OCI-LY7 (cell line): ENCODE results near the gene GPR132. TPM values are rescaled to one million over a fixed set of nuclear protein-coding genes. Genes with fewer than 3 reads are reported as not detected.

Source experiments
- BruUV-seq: library from RNA; stranded (reverse); fragments of 400-500 nt; replicated peaks from 2 replicates; lab custom pipeline; 2021; lab: Mats Ljungman, UMichigan
- CTCF ChIA-PET: fragments of 300-600 bp; sonication (Branson Sonifier 250); formaldehyde crosslinking; loops from one replicate; lab custom pipeline; 2022; ENCODE audit warnings: antibody characterized with exemption; ENCODE audit not compliant: unreplicated experiment; lab: Charles Lee
- POLR2A ChIA-PET: fragments of 300-600 bp; sonication (Branson Sonifier 250); formaldehyde crosslinking; loops from one replicate; lab custom pipeline; 2022; ENCODE audit warnings: antibody characterized with exemption; lab: Charles Lee
- DNase-seq: peaks from one replicate; pipeline ENCODE4 v3.0.0-alpha.2; 2015; ENCODE audit warnings: low spot score
- H2AFZ ChIP-seq: fragments of 200-600 bp; sonication (generic), shearing (Covaris generic); 2 replicates; pipeline ENCODE4 v1.6.1; 2014; ENCODE audit warnings: mild to moderate bottlenecking, antibody characterized with exemption, low read length, moderate library complexity
- H3K27ac ChIP-seq: fragments of 200-600 bp; sonication (generic); 2 replicates; pipeline ENCODE4 v1.5.1; 2014; ENCODE audit warnings: mixed run types, low read depth, mild to moderate bottlenecking, moderate library complexity, low read length, inconsistent platforms; ENCODE audit not compliant: poor library complexity, severe bottlenecking
- H3K36me3 ChIP-seq: fragments of 200-600 bp; sonication (generic); 2 replicates; pipeline ENCODE4 v1.6.1; 2014; ENCODE audit warnings: mild to moderate bottlenecking, antibody characterized with exemption, low read length, moderate library complexity, mixed read lengths; ENCODE audit not compliant: insufficient read depth
- H3K4me1 ChIP-seq: fragments of 200-600 bp; sonication (generic); 2 replicates; pipeline ENCODE4 v1.5.1; 2014; ENCODE audit warnings: mild to moderate bottlenecking, low read length; ENCODE audit not compliant: insufficient read depth, poor library complexity, severe bottlenecking
- H3K4me2 ChIP-seq: fragments of 200-600 bp; sonication (generic); 2 replicates; pipeline ENCODE4 v1.6.1; 2014; ENCODE audit warnings: mild to moderate bottlenecking, low read length
- H3K4me3 ChIP-seq: fragments of 200-600 bp; sonication (generic); 2 replicates; pipeline ENCODE4 v1.5.1; 2014; ENCODE audit warnings: mild to moderate bottlenecking, low read depth, low read length; ENCODE audit not compliant: poor library complexity, severe bottlenecking
- H3K79me2 ChIP-seq: fragments of 200-600 bp; sonication (generic); 2 replicates; pipeline ENCODE4 v1.6.1; 2016; ENCODE audit warnings: low read depth, mild to moderate bottlenecking, low read length, moderate library complexity, mixed read lengths; ENCODE audit not compliant: insufficient read depth
- H3K9me2 ChIP-seq: fragments of 200-600 bp; sonication (generic); 2 replicates; pipeline ENCODE4 v1.6.1; 2016; ENCODE audit warnings: mild to moderate bottlenecking, low read length, mixed read lengths; ENCODE audit not compliant: insufficient read depth
- H3K9me3 ChIP-seq: fragments of 200-600 bp; sonication (generic); 2 replicates; pipeline ENCODE4 v1.6.1; 2014; ENCODE audit warnings: mild to moderate bottlenecking, mixed run types, low read length, mixed read lengths
- H4K20me1 ChIP-seq: fragments of 200-600 bp; sonication (generic); 2 replicates; pipeline ENCODE4 v1.6.1; 2014; ENCODE audit warnings: mild to moderate bottlenecking, antibody characterized with exemption, low read length, moderate library complexity, mixed read lengths; ENCODE audit not compliant: insufficient read depth
- EZH2phosphoT487 ChIP-seq: fragments of 200-600 bp; sonication (generic); IDR thresholded peaks from 2 replicates; pipeline ENCODE4 v1.6.1; 2018; ENCODE audit warnings: low read depth, borderline replicate concordance, mild to moderate bottlenecking, mixed run types, antibody characterized with exemption, low read length, moderate library complexity, mixed read lengths
- intact Hi-C: fragments of 100-400 bp; cut with micrococcal nuclease; formaldehyde crosslinking; loops from one replicate; pipeline ENCODE4 v1.10.0; 2022; ENCODE audit not compliant: unreplicated experiment
- total RNA-seq, 2 experiments: library from RNA; depleted of rRNA in 1 of 2; stranded (reverse); fragments of >200 nt in 1 of 2; shearing (Covaris generic) in 1 of 2; gene quantifications; 2 replicates each; pipeline ENCODE4 v1.2.3, GENCODE V29; 2014 to 2022
- TF ChIP-seq, protein P1 (sequence below): fragments of 200-600 bp; sonication (generic); conservative IDR thresholded peaks from 2 replicates; pipeline ENCODE4 v1.5.1; 2014; ENCODE audit warnings: mild to moderate bottlenecking, antibody characterized with exemption, low read length, moderate library complexity, mixed read lengths

The GPR132 gene
- total RNA-seq, 2 experiments from 2014 or later, result 1.0 to 3.0 TPM

DNA sequence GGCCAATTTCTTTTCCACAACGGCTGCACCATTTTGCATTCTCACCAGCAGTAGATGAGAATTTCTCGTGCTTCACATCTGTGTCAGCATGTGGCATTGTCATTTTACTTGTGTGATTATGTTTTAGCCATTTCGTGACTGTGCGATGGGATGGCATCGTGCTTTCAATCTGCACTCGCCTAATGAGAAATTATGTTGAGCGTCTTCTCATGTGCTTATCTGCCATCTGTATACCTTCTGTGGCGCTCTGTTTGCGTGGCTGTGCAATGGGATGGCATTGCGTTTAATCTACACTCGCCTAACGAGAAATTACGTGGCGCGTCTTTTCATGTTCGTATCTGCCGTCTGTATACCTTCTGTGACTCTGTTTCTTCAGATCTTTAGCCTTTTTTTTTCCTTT is 14.9 kb upstream of the GPR132 start:
- Histone ChIP-seq H3K4me3 (no peak overlapping the region), H3K4me2 (no peak overlapping the region), H3K9me2 (no peaks in the 10 kb centered on the region), H3K79me2 (no peaks in the 10 kb centered on the region), H2AFZ (no peak overlapping the region), H4K20me1 (no peaks in the 10 kb centered on the region), H3K36me3 (no peaks in the 10 kb centered on the region), H3K4me1 (no peaks in the 10 kb centered on the region), H3K27ac (no peak overlapping the region), H3K9me3 (no peaks in the 10 kb centered on the region)
- ChIA-PET POLR2A (no interaction called here), CTCF (no interaction called here)
- BruUV-seq, result no TSS peak
- intact Hi-C loops, result no loop called here
- no peak for TF ChIP-seq EZH2phosphoT487
- TF ChIP-seq, protein P1, sequence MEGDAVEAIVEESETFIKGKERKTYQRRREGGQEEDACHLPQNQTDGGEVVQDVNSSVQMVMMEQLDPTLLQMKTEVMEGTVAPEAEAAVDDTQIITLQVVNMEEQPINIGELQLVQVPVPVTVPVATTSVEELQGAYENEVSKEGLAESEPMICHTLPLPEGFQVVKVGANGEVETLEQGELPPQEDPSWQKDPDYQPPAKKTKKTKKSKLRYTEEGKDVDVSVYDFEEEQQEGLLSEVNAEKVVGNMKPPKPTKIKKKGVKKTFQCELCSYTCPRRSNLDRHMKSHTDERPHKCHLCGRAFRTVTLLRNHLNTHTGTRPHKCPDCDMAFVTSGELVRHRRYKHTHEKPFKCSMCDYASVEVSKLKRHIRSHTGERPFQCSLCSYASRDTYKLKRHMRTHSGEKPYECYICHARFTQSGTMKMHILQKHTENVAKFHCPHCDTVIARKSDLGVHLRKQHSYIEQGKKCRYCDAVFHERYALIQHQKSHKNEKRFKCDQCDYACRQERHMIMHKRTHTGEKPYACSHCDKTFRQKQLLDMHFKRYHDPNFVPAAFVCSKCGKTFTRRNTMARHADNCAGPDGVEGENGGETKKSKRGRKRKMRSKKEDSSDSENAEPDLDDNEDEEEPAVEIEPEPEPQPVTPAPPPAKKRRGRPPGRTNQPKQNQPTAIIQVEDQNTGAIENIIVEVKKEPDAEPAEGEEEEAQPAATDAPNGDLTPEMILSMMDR, result no peak
- no peak for DNase-seq

DNA sequence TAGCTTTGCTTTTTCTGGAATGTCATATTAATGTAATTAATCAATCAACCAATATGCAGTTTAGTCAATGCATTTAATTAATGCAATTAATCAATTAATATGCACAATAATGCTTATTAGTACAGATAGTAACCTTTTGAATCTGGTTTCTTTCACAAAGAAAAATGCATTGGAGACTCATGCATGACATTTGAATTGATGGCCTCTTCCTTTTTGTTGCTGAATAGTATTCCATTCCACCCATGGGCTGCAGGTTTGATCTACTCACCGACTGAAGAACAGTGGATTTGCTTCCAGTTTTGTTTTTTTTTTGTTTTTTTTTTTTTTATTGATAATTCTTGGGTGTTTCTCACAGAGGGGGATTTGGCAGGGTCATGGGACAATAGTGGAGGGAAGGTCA is 13.1 kb upstream of the GPR132 start:
- H3K79me2 ChIP-seq, result no peaks in the 10 kb centered on the region
- H3K9me3 ChIP-seq, result no peaks in the 10 kb centered on the region
- intact Hi-C loops, result no loop called here
- ChIA-PET POLR2A (no interaction called here), CTCF (no interaction called here)
- no peaks in the 10 kb centered on the region for H4K20me1 ChIP-seq
- H3K4me2 ChIP-seq, result no peak overlapping the region
- H3K4me3 ChIP-seq, result no peak overlapping the region
- H2AFZ ChIP-seq, result no peak overlapping the region
- BruUV-seq, result no TSS peak
- no peaks in the 10 kb centered on the region for H3K9me2 ChIP-seq
- no peak for TF ChIP-seq EZH2phosphoT487
- TF ChIP-seq, protein P1, result no peak
- H3K36me3 ChIP-seq, result no peaks in the 10 kb centered on the region
- no peak overlapping the region for H3K27ac ChIP-seq
- no peak for DNase-seq
- no peaks in the 10 kb centered on the region for H3K4me1 ChIP-seq

DNA sequence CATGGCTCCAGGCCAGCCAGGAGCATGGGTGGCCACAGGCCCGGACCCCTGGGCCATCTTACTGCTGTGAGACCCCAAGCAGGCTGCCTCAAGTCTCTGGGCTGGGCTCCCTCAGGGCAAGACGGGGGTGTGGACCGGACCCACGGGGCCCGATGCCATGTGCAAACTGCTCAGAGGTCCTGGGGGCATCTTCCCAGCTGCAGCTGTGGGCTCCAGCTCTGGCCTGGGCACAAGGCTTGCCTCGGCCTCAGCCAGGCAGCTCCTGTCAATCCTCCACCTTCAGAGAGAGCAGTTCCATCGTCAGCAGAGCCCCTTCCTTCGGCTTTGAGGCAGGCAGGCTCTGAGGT is 12.4 kb upstream of the GPR132 start:
- POLR2A ChIA-PET, result no interaction called here

More for the DNA sequence above, 12.4 kb upstream of the GPR132 start:
- Histone ChIP-seq H3K4me3 (no peak overlapping the region), H4K20me1 (no peaks in the 10 kb centered on the region), H3K9me2 (no peaks in the 10 kb centered on the region), H2AFZ (no peak overlapping the region), H3K36me3 (no peaks in the 10 kb centered on the region), H3K4me1 (no peaks in the 10 kb centered on the region), H3K27ac (no peak overlapping the region), H3K9me3 (no peaks in the 10 kb centered on the region), H3K4me2 (no peak overlapping the region), H3K79me2 (no peaks in the 10 kb centered on the region)
- TF ChIP-seq, protein P1, result no peak
- no peak for TF ChIP-seq EZH2phosphoT487
- CTCF ChIA-PET, result no interaction called here
- no TSS peak for BruUV-seq
- intact Hi-C loops, result no loop called here
- DNase-seq, result no peak
